ENCODE measurements around the gene KRTAP4-4.

DNA sequence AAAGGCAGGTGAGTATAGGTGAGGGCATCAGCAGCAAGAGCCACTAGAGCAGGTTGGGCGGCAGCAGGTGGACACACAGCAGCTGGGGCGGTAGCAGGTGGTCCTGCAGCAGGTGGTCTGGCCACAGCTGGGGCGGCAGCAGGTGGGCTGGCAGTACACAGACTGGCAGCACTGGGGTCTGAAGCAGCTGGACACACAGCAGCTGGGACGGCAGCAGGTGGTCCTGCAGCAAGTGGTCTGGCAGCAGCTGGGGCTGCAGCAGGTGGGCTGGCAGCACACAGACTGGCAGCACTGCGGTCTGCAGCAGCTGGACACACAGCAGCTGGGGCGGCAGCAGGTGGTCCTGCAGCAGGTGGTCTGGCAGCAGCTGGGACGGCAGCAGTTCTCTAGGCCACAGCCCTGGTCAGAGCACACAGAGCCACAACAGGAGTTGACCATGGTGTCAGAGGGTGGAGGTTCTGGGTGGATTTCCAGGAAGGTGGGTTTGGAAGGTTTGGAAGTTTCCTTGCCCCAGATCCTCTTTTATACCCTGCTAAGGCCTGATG is 17.3 kb upstream of the KRTAP4-4 start, which contains the start of gene KRTAP4-2:
- TF ChIP-seq POLR2A (IDR thresholded peaks at IDR 0.05) = no peak
- TF ChIP-seq, protein P1, sequence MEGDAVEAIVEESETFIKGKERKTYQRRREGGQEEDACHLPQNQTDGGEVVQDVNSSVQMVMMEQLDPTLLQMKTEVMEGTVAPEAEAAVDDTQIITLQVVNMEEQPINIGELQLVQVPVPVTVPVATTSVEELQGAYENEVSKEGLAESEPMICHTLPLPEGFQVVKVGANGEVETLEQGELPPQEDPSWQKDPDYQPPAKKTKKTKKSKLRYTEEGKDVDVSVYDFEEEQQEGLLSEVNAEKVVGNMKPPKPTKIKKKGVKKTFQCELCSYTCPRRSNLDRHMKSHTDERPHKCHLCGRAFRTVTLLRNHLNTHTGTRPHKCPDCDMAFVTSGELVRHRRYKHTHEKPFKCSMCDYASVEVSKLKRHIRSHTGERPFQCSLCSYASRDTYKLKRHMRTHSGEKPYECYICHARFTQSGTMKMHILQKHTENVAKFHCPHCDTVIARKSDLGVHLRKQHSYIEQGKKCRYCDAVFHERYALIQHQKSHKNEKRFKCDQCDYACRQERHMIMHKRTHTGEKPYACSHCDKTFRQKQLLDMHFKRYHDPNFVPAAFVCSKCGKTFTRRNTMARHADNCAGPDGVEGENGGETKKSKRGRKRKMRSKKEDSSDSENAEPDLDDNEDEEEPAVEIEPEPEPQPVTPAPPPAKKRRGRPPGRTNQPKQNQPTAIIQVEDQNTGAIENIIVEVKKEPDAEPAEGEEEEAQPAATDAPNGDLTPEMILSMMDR (IDR thresholded peaks at IDR 0.05) = no peak

Measured in testis (tissue), 2 donors.